ENCODE measurements around the gene EPHB1.
"Not testable (repeated sequence)": the region's sequence is repeated elsewhere in the genome, so short reads cannot be mapped to it uniquely, and the experiment has no call there.

Gene EPHB1

GRCh38 chr3:134777341-134777740 lies 17.7 kb upstream of the EPHB1 start:
- no peak for DNase-seq

DNA sequence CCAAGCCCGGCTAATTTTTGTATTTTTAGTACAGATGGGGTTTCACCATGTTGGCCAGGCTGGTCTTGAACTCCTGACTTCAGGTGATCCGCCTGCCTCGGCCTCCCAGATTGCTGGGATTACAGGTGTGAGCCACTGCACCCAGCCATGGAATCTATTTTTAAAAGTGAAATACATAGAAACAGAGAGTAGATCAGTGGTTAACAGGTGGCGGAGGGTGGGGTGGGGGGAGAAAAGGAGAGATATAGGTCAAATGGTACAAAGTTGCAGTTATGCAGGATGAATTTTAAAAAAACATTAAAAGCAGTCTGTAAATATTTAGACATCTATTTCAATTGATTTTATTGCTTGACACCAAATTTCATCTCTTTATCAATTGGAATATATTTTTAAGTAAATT lies 6.8 kb upstream of the EPHB1 start:
- DNase-seq = not testable (repeated sequence)

DNA sequence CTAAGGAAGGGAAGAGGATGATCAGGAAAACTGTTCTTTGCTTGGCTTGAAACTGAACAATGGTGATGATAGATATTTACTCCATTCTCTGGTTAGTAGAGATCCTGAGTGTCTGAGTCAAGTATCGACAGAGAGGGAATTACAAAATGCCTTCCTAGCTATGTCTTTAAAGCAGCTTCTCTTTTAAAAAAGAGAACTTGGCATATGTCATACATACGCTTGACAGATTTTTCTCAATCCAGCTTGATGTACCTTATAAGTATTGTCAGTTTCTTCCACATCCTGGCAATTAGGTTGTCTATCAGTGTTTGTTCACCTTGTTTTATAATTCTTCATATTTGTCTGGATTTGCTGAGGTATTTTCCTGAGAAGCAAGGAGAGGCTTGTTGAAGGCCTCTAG lies 5.0 kb upstream of the EPHB1 start:
- DNase-seq = no peak

- no peak for DNase-seq
Observed at GRCh38 chr3:134791992-134792391, 3.1 kb upstream of the EPHB1 start.

DNA sequence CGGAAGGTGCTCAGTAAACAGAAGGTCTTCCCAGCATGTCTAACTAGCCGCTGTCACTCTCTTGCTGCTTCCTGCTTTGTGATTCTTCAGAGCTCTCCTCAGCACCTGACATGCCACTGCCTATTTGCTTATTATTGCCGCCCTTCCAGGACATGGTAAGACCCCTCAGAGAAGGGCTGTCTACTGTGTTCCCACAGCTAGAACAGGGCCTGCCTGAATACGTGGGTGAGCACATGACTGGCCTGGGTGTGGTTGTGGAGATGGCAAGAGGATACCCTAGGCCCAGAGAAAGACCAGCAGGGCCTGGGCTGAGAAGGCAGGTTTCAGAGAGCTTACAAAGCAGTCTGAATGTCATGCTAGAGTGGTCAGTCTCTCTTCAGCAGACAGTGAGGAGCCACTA lies 2.4 kb upstream of the EPHB1 start:
- no peak for DNase-seq

DNA sequence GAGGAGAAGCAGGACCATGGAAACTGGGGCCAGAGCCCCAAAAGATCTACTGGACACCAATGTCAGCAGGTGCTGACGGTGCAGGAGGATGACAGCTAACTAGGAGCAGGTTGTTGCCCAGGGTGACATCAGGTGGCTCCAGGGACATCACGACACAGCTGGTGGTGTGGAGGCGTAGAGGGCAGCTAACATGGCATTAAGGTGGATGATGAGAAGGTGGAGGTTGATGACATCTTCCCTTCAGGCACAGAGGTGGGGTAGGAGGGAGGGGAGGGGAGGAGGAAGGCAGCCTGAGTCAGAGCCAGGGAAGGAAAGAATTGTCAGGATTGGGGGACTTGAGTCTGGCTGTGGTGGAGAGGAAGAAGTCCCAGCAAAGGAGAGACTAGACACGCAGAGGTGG lies 1.5 kb upstream of the EPHB1 start:
- DNase-seq = no peak

GRCh38 chr3:134794323-134794722 lies 737 bp upstream of the EPHB1 start:
- DNase-seq = no peak

GRCh38 chr3:134795746-134796280 lies 753 bp downstream of the EPHB1 start:
- DNase-seq = peak; percentile 56

DNA sequence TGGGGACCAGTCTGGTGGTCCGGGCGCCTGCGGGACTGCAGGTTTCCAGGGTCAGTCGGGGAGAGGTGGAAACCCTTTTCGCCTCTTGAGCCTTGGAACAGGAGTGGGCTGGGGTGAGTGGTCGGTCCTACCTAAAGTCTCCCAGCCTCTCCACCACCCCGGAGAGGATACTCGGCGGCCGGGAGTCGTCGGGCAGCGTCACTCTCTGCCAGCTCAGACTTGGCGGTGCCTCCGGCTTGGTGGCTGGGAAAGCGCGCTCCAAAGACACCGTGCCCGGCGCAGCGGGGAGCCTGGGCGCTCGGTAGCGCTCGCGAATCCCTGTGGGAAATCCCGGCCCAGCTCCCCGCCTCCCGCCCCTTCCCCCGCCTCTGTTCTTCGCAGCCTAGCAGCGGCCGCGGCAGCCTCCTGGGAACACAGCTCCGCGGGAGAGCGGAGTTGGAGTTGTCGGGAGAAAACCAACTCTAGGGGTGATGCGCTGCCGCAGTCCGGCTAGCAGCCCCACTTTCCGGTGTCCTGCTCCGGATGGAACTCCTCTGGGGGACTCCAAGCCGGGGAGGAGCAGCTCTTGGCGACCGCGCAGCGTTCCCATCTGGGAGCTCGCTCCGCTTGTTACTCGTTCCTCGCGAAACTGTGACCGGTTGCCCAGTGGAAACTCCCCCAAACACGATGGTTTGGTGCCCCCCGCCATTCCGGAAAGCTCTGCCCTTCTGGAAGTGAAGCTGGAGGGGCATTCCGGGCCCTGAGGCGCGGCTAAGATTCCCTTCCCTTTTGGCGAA lies 1.4 kb downstream of the EPHB1 start:
- peak; percentile 65 for DNase-seq

GRCh38 chr3:134797057-134797740 lies 2.1 kb downstream of the EPHB1 start:
- DNase-seq = no peak

DNA sequence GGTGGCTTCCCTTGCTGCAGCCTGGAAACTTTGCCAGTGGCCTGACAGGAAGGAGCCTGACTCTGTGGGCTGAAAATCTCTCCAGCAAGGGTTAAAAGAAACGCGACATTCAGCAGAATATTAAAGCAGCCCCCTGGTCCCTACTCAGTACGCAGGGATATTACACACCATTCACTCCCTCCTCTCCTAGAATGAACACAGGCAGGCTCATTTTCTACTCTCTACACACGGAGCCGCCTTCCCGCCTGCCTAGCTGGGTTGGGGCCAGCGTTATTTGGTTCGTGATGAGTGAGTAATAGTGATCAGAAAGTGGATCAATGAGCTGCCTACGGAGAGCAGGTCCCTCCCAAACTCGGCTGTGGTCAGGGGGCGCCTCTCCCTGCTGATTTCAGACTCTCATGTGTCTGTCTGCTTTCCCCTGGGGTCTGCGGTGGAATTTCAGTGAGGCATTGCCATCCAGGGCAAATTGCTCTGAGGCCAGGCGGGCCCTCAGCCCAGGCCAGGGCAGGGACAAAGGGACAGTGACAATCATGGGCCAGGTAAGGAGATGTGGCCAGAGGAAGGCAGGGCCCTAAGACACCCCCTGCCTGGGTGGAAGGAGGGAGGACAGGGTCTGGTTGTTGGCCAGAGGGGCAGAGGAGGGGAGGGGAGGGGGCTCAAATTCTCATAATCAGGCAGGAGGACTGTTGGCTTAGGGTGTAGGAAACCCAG lies 2.8 kb downstream of the EPHB1 start:
- DNase-seq = no peak

GRCh38 chr3:134798681-134799311 lies 3.7 kb downstream of the EPHB1 start:
- peak; percentile 37 for DNase-seq

- no peak for DNase-seq
Observed at GRCh38 chr3:134799393-134799792, 4.3 kb downstream of the EPHB1 start.

GRCh38 chr3:134801204-134801958 lies 6.3 kb downstream of the EPHB1 start:
- DNase-seq = no peak

DNA sequence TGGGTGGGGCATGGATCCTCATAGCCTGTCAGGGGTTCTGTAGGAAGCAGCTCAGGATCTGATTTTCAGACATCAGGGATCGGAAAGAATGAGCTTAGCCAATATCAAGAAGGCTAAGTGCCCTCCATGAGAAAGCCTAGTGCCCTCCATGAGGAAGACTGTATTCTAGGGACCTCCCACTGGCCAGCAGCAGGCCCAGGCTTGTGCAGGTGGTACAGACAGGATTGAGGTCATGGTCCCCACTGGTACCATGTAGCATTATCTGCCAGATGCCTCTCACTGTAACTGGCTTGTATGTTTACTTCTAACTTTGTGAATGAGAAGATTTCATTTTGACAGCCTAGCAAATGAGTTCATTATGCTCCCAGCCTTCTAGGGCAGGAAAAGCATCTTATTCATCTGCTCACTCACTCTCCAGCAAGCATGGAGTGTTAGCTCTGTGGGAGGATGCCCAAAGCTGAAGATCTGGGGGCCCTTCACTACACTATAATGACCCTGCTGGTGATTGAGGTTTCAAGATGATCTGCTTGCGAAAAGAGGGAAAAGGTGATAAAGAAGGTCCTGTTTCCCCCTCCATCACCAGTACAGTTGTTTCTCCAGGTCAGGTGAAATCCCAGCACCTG lies 7.5 kb downstream of the EPHB1 start:
- no peak for DNase-seq

DNA sequence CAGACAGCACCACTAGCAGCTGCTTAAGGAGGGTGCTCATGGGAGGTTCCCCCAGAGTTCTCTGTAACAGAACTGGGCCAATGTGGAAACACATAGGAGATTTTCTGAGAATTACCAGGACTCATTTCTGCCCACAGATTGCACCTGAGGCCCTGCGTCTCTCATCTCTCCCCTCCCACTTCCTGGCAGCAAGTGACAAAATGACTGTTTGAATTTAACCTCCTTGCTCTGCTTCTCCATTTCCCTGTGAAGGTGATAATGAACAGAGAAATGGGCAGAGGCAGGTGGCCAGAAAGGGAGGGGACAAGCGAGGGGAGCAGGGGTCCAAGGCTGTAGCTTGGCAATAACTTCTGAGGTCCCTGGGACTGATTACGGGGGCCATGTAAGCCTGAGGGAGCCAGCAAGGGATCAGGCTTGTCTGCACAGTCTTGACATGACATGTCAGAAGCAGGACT lies 8.0 kb downstream of the EPHB1 start:
- DNase-seq = no peak

DNA sequence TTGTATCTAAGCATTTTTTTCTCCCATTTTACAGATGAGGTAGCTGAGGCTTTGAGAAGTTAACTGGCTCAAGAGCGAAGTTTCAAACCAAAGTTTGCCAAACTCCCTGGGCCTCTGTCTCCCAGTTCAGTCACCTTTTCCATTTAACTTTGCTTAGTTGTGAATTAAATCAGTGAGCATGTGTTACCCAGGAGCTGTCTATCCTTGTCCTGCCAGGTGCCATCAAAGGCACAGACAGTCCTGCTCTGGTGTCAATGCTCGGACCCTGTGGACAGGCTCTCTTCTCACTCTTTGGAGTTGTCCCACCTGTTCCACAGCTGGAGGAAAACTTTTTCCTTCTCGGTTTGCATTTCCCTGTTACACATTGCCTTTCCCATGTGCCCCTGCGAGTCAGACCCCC lies 8.6 kb downstream of the EPHB1 start:
- no peak for DNase-seq

GRCh38 chr3:134804508-134805480 lies 9.7 kb downstream of the EPHB1 start:
- peak; percentile 62 for DNase-seq

- no peak for DNase-seq
Observed at GRCh38 chr3:134807189-134807588, 12.1 kb downstream of the EPHB1 start.

DNA sequence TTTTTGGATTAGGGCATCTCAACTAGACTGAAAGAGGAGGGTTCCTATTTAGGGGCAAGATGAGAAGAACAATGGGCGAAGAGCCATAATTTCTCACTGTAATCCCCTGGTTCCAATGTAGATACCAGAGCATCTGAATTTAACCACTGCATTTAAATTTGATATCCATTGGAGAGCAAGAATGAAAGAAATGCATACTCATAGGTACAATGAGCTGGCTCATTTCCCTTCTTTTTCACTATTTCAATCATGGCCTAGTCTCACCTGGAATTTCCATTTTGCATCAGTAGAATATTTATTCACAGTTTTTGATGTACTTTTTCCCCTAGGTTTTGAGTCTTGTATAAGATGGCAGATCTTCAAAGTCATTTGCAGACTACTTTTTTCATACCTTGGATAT lies 13.8 kb downstream of the EPHB1 start:
- no peak for DNase-seq

All from NCI-H1105 treated with DMSO at 0.1 percent for 48 hours (cell line).